ENCODE measurements around the gene PHF21B. TPM values are rescaled to one million over a fixed set of nuclear protein-coding genes. Genes with fewer than 3 reads are reported as not detected.

PHF21B gene
- total and polyA plus RNA-seq, 4 donors: 3.3 to 12.7 (median 9.2) TPM

DNA sequence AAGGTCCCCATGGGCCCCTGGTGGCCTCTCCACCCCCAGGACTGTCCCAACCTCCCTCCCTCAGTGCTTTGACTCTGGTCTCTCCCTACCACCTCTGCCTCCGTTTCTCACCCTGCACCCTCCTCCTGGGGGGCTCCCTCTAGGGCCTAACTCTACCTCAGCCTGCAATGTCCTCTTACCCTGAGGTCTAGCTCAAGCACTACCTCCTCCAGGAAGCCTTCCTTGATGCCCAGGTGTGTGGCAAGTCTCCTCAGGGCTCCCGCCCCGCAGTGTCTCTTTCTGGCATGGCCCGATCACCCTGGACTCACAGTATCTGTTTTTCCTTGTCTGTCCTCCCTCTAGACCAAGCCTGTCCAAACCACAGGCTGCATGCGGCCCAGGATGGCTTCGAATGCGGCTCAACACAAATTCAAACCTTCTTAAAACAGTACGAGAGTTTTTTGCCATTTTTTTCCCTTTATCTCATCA is 90.8 kb downstream of the PHF21B start:
- WGBS (ENCODE audit: insufficient coverage): 94% methylated on average over 4 of the region's 8 CpGs
- H3K36me3 ChIP-seq (ENCODE audit: control insufficient read depth, insufficient read depth, low read length): peaks cover 51% of the 10 kb centered on the region
- H3K4me3 ChIP-seq (ENCODE audit: low read depth, low read length): no peak overlapping the region
- H3K9me3 ChIP-seq (ENCODE audit: control insufficient read depth, insufficient read depth, low read length): no peaks in the 10 kb centered on the region
- H3K27ac ChIP-seq (ENCODE audit: low read depth, low read length): no peak overlapping the region
- no peaks in the 10 kb centered on the region for H3K27me3 ChIP-seq (ENCODE audit: control insufficient read depth, insufficient read depth, low read length)
- H3K4me1 ChIP-seq (ENCODE audit: control insufficient read depth, insufficient read depth, low read length): peaks cover 10% of the 10 kb centered on the region
- DNase-seq (ENCODE audit: low read depth in 4 of 6, low spot score in 6 of 6): no peak

- Histone ChIP-seq H3K36me3 (ENCODE audit: control insufficient read depth, insufficient read depth, low read length) (peaks cover 57% of the 10 kb centered on the region), H3K27ac (ENCODE audit: low read depth, low read length) (no peak overlapping the region), H3K4me3 (ENCODE audit: low read depth, low read length) (no peak overlapping the region), H3K4me1 (ENCODE audit: control insufficient read depth, insufficient read depth, low read length) (peaks cover 10% of the 10 kb centered on the region), H3K27me3 (ENCODE audit: control insufficient read depth, insufficient read depth, low read length) (no peaks in the 10 kb centered on the region), H3K9me3 (ENCODE audit: control insufficient read depth, insufficient read depth, low read length) (no peaks in the 10 kb centered on the region)
- DNase-seq (ENCODE audit: low read depth in 4 of 6, low spot score in 6 of 6): no peak
- WGBS (ENCODE audit: insufficient coverage): 88% methylated on average over 18 of the region's 18 CpGs
Measured at GRCh38 chr22:44918166-44918924, 91.5 kb downstream of the PHF21B start.

GRCh38 chr22:44917372-44918165 is 92.2 kb downstream of the PHF21B start:
- 93% methylated on average over 19 of the region's 19 CpGs for WGBS (ENCODE audit: insufficient coverage)
- Histone ChIP-seq H3K9me3 (ENCODE audit: control insufficient read depth, insufficient read depth, low read length) (no peaks in the 10 kb centered on the region), H3K4me3 (ENCODE audit: low read depth, low read length) (no peak overlapping the region), H3K27ac (ENCODE audit: low read depth, low read length) (no peak overlapping the region), H3K4me1 (ENCODE audit: control insufficient read depth, insufficient read depth, low read length) (peaks cover 10% of the 10 kb centered on the region), H3K36me3 (ENCODE audit: control insufficient read depth, insufficient read depth, low read length) (peaks cover 65% of the 10 kb centered on the region), H3K27me3 (ENCODE audit: control insufficient read depth, insufficient read depth, low read length) (no peaks in the 10 kb centered on the region)
- no peak for DNase-seq (ENCODE audit: low read depth in 4 of 6, low spot score in 6 of 6)

DNA sequence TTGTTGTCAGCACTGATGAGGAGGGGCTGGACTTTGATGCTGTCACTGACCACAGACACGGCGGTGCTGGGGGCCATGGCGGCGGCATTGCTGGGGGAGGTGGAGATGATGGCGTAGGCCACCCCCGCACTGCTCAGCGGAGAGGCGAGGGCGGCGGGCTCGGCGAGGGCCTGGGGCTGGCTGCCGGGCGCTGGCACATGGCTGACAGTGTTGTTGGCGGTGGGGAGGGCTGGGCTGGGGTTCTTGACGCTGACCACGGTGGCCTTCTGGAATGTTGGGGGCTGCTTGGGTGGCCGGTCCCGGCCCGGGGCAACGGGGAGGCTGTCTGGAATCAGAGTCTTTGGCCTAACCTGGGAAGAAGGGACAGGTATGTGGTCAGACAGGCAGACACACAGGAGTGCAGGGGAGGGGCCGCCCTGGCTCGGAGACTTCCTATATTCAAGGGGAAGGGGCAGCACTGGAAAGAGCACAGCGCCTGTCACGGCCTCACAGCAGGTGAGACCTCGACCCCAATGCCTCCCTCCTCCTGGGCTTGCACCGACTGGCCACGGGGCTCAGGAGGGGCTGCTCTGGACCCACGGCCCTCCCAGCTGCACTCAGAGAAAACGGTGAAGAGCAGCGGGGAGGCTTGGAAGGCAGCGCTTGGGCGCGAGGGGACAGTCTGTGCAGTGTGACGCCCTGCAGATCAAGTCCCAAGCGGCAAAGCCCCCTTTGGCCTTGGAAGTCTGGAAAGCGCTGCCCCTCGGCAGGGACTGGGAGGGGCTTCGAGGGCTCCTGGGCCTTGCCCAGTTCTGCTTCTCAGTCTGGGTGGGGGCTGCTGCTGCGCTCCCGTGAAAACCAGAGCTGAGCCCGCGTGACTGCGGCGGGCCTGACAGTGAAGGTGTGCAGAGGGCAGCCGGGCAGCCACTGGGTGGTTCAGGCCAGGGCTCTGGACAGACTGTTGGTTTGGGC is 93.2 kb downstream of the PHF21B start:
- H3K4me1 ChIP-seq (ENCODE audit: control insufficient read depth, insufficient read depth, low read length): peaks cover 10% of the 10 kb centered on the region
- no peak overlapping the region for H3K4me3 ChIP-seq (ENCODE audit: low read depth, low read length)
- 90% methylated on average over 46 of the region's 46 CpGs for WGBS (ENCODE audit: insufficient coverage)
- no peak for DNase-seq (ENCODE audit: low read depth in 4 of 6, low spot score in 6 of 6)
- no peaks in the 10 kb centered on the region for H3K9me3 ChIP-seq (ENCODE audit: control insufficient read depth, insufficient read depth, low read length)
- H3K27me3 ChIP-seq (ENCODE audit: control insufficient read depth, insufficient read depth, low read length): no peaks in the 10 kb centered on the region
- H3K27ac ChIP-seq (ENCODE audit: low read depth, low read length): no peak overlapping the region
- H3K36me3 ChIP-seq (ENCODE audit: control insufficient read depth, insufficient read depth, low read length): peaks cover 73% of the 10 kb centered on the region

- Histone ChIP-seq H3K4me1 (ENCODE audit: control insufficient read depth, insufficient read depth, low read length) (peaks cover 10% of the 10 kb centered on the region), H3K27me3 (ENCODE audit: control insufficient read depth, insufficient read depth, low read length) (no peaks in the 10 kb centered on the region), H3K9me3 (ENCODE audit: control insufficient read depth, insufficient read depth, low read length) (peaks cover 2% of the 10 kb centered on the region), H3K36me3 (ENCODE audit: control insufficient read depth, insufficient read depth, low read length) (peaks cover 77% of the 10 kb centered on the region), H3K4me3 (ENCODE audit: low read depth, low read length) (no peak overlapping the region), H3K27ac (ENCODE audit: low read depth, low read length) (no peak overlapping the region)
- WGBS (ENCODE audit: insufficient coverage): 90% methylated on average over 8 of the region's 10 CpGs
- DNase-seq (ENCODE audit: low read depth in 4 of 6, low spot score in 6 of 6): no peak
Measured at GRCh38 chr22:44915441-44915840, 94.4 kb downstream of the PHF21B start.

DNA sequence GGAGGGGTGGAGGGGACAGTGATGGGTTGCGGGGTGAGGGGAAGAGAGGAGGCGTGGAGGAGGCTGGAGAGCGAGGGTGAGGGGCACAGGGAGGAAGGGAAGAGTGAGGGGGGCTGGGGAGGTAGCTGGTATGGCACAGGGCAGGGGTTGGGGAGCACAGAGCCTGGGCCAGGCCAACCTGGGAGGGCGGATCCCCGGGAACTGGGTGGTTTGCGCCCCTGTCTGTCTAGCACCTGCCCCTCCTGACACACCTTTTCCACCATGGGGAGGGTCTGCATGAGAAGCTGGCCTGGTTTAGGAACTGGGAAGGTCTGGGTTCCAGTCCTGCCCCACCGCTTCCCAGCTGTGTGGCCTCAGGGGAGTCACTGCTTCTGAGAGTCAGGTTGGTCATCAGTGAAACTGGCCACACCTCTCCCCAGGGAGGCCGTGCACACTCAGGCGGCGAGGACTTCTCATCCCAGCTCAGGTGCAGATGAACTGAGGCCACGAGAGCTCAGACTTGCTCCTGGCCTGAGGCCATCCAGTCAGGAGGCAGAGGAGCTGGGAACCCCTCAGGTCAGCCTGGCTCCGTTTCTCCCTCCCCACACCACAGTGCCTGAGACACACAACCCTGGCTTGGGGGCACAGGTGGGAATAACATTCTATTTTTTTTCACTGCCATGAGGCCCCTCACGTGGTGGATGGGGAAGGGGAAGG is 95.6 kb downstream of the PHF21B start:
- peaks cover 81% of the 10 kb centered on the region for H3K36me3 ChIP-seq (ENCODE audit: control insufficient read depth, insufficient read depth, low read length)
- 89% methylated on average over 11 of the region's 13 CpGs for WGBS (ENCODE audit: insufficient coverage)

DNA sequence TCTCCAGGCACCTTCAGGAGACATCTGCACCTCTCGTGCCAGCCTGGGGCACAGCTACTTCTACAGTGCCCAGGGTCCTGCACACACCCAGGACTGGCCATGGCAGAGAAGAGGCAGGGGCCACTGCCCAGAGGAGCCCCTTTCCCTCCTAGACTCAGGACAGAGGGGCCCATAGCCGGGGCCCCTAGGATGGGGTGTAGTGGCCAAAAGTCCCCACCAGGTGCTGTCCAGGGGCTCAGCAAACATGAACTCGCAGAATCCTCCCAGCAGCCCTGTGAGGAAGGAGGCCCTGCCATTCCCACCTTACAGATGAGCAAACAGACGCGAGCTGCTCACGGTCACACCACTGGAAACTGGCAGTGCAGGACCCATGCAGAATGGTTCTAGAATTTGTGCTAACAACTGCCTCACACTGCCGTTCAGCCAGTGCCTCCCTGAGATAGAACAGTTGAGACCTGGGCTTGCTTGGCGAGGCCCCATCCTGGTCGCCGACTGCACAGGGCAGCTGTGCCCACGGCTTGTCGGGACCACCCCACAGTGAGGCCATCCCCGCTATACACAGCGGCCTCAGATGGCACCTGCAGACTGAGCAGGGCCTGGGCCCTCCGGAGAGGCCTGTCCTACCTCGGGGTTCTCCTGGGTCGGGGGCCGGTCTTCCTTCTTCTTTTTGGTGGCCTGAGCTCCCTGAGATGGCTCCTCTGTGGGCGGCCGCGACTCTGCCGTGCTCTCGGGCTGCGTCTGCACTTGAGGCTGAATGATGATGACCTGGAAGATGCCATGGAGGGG is 96.4 kb downstream of the PHF21B start:
- H3K9me3 ChIP-seq (ENCODE audit: control insufficient read depth, insufficient read depth, low read length): peaks cover 2% of the 10 kb centered on the region
- peaks cover 10% of the 10 kb centered on the region for H3K4me1 ChIP-seq (ENCODE audit: control insufficient read depth, insufficient read depth, low read length)
- DNase-seq (ENCODE audit: low read depth in 4 of 6, low spot score in 6 of 6): no peak
- peaks cover 79% of the 10 kb centered on the region for H3K36me3 ChIP-seq (ENCODE audit: control insufficient read depth, insufficient read depth, low read length)
- H3K27me3 ChIP-seq (ENCODE audit: control insufficient read depth, insufficient read depth, low read length): no peaks in the 10 kb centered on the region
- H3K4me3 ChIP-seq (ENCODE audit: low read depth, low read length): no peak overlapping the region
- 97% methylated on average over 20 of the region's 24 CpGs for WGBS (ENCODE audit: insufficient coverage)
- no peak overlapping the region for H3K27ac ChIP-seq (ENCODE audit: low read depth, low read length)

More for the DNA sequence above, 95.6 kb downstream of the PHF21B start:
- Histone ChIP-seq H3K27me3 (ENCODE audit: control insufficient read depth, insufficient read depth, low read length) (no peaks in the 10 kb centered on the region), H3K4me1 (ENCODE audit: control insufficient read depth, insufficient read depth, low read length) (peaks cover 10% of the 10 kb centered on the region), H3K27ac (ENCODE audit: low read depth, low read length) (no peak overlapping the region), H3K4me3 (ENCODE audit: low read depth, low read length) (no peak overlapping the region), H3K9me3 (ENCODE audit: control insufficient read depth, insufficient read depth, low read length) (peaks cover 2% of the 10 kb centered on the region)
- DNase-seq (ENCODE audit: low read depth in 4 of 6, low spot score in 6 of 6): no peak

- DNase-seq (ENCODE audit: low read depth in 4 of 6, low spot score in 6 of 6): no peak
- Histone ChIP-seq H3K4me3 (ENCODE audit: low read depth, low read length) (no peak overlapping the region), H3K27ac (ENCODE audit: low read depth, low read length) (no peak overlapping the region), H3K9me3 (ENCODE audit: control insufficient read depth, insufficient read depth, low read length) (peaks cover 2% of the 10 kb centered on the region), H3K4me1 (ENCODE audit: control insufficient read depth, insufficient read depth, low read length) (peaks cover under 1% of the 10 kb centered on the region), H3K36me3 (ENCODE audit: control insufficient read depth, insufficient read depth, low read length) (peaks cover 72% of the 10 kb centered on the region), H3K27me3 (ENCODE audit: control insufficient read depth, insufficient read depth, low read length) (no peaks in the 10 kb centered on the region)
- WGBS (ENCODE audit: insufficient coverage): 84% methylated on average over 6 of the region's 6 CpGs
Measured at GRCh38 chr22:44909241-44909640, 100.6 kb downstream of the PHF21B start.

All from spinal cord (tissue), 10 donors.